ENCODE measurements around the gene CSNK1D. TPM values are rescaled to one million over a fixed set of nuclear protein-coding genes. Genes with fewer than 3 reads are reported as not detected.

CSNK1D gene
- total and polyA plus RNA-seq, 2 experiments from 2014 or later, result 55.3 to 66.4 TPM

DNA sequence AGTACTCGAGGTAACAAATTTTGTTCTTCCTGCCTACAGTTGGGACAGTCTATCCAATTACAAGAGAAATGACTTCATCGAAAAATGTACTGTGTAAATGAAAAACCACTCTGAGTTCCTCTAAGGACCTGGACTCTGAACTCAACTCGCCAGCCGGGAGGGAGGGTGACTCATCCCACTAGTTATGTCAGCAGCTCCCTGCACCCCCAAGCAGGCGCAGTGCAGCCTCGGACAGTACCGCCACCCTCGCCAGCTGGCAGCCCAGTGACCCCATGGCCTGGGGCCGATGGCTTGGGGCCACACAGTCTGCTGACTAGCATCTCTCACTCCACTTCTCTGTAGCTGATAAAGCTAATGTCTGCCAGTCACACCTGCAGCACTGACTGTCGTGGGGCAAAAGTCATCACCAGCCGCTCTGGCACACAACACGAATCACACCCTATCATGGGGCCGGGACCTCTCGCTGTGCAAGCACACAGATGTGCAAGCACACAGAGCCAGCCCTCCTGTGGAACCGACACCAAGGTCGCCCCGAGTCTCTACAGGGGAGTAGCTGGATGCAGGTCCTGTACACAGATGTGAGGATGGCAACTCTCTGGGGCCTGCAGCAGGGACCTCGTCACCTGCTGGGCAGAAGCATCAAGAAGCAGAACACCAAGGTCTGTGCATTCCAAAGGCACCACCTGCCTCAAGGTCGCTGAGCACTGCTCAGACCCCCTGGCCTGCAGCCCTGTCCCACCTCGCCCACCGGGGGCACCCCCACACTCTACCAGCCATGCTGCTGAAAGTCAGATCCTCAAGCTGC lies 5.7 kb downstream of the CSNK1D start:
- Mint-ChIP-seq H3K4me1 (peaks cover 35% of the 10 kb centered on the region), H3K9me3 (peaks cover 2% of the 10 kb centered on the region; the same call in 2 of the 3 replicates), H3K27me3 (ENCODE audit: insufficient read depth, low read depth, poor library complexity) (peaks cover 4% of the 10 kb centered on the region), H3K27ac (no peak overlapping the region; the same call in 1 of the 2 replicates), H3K4me3 (no peak overlapping the region), H3K36me3 (ENCODE audit: low read depth) (peaks cover 86% of the 10 kb centered on the region)
- H2AFZ ChIP-seq, result no peak overlapping the region
- no peaks in the 10 kb centered on the region for H3F3A ChIP-seq (replicated peaks; ENCODE audit: low read depth)
- H4K20me1 ChIP-seq (replicated peaks; ENCODE audit: insufficient read depth), result peaks cover 91% of the 10 kb centered on the region
- H3K36me3 ChIP-seq (ENCODE audit: insufficient read depth), result peaks cover 26% of the 10 kb centered on the region
- peak; percentile 18 for ATAC-seq
- no peaks in the 10 kb centered on the region for H3K27me3 ChIP-seq (ENCODE audit: insufficient read depth)
- H3K4me3 ChIP-seq, result no peak overlapping the region
- H3K4me2 ChIP-seq, result no peak overlapping the region
- no peaks in the 10 kb centered on the region for H3K9me2 ChIP-seq (ENCODE audit: insufficient read depth)
- H3K79me2 ChIP-seq (replicated peaks; ENCODE audit: insufficient read depth), result peaks cover 99% of the 10 kb centered on the region
- H3K27ac ChIP-seq (ENCODE audit: low read depth), result no peak overlapping the region
- no peak for DNase-seq (ENCODE audit: low spot score)
- peaks cover 9% of the 10 kb centered on the region for H3K4me1 ChIP-seq (ENCODE audit: insufficient read depth)
- TF ChIP-seq, protein P1, sequence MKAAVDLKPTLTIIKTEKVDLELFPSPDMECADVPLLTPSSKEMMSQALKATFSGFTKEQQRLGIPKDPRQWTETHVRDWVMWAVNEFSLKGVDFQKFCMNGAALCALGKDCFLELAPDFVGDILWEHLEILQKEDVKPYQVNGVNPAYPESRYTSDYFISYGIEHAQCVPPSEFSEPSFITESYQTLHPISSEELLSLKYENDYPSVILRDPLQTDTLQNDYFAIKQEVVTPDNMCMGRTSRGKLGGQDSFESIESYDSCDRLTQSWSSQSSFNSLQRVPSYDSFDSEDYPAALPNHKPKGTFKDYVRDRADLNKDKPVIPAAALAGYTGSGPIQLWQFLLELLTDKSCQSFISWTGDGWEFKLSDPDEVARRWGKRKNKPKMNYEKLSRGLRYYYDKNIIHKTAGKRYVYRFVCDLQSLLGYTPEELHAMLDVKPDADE (IDR thresholded peaks at IDR 0.05), result no peak
- TF ChIP-seq, protein P2, sequence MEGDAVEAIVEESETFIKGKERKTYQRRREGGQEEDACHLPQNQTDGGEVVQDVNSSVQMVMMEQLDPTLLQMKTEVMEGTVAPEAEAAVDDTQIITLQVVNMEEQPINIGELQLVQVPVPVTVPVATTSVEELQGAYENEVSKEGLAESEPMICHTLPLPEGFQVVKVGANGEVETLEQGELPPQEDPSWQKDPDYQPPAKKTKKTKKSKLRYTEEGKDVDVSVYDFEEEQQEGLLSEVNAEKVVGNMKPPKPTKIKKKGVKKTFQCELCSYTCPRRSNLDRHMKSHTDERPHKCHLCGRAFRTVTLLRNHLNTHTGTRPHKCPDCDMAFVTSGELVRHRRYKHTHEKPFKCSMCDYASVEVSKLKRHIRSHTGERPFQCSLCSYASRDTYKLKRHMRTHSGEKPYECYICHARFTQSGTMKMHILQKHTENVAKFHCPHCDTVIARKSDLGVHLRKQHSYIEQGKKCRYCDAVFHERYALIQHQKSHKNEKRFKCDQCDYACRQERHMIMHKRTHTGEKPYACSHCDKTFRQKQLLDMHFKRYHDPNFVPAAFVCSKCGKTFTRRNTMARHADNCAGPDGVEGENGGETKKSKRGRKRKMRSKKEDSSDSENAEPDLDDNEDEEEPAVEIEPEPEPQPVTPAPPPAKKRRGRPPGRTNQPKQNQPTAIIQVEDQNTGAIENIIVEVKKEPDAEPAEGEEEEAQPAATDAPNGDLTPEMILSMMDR (conservative IDR thresholded peaks at IDR 0.05; ENCODE audit: low read depth in 2 of 2), result 0 out of 4 replicates have a peak, but pooled peaks have one; percentile 6 to 12
- TF ChIP-seq NANOG (IDR thresholded peaks at IDR 0.05; ENCODE audit: borderline replicate concordance) (no peak), STAT1 (IDR thresholded peaks at IDR 0.05; ENCODE audit: unreplicated experiment) (no peak)

DNA sequence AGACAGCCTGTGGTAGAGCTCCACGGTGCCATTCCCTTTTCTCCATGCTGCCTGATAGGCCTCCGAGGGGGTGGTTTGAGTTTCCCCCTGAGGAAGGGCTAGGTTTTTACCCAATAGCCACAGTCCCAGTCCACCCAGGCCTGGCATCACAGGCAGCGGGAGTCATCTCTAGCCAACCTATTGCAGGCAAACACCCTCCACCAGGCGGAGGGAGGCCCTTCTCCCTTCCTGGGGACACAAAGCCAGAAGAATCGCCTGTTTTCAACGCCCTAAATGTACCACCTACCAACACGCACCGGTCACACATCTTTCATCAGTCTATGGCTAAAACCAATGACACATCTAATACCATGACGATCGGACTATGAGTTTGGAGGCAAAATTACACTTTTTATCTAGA lies 7.4 kb downstream of the CSNK1D start:
- peaks cover 98% of the 10 kb centered on the region for H3K79me2 ChIP-seq (replicated peaks; ENCODE audit: insufficient read depth)
- TF ChIP-seq EZH2phosphoT487 (IDR thresholded peaks at IDR 0.05; ENCODE audit: unreplicated experiment) (no peak), ZNF331 (CRISPR knock-in tag; IDR thresholded peaks at IDR 0.05; ENCODE audit: low read depth) (no peak), ZNF114 (CRISPR knock-in tag; IDR thresholded peaks at IDR 0.05) (no peak), NANOG (IDR thresholded peaks at IDR 0.05; ENCODE audit: borderline replicate concordance) (no peak), POLR2AphosphoS5 (IDR thresholded peaks at IDR 0.05; ENCODE audit: low read depth) (no peak), STAT1 (IDR thresholded peaks at IDR 0.05; ENCODE audit: unreplicated experiment) (no peak), EZH2 (IDR thresholded peaks at IDR 0.05; ENCODE audit: low read depth, unreplicated experiment) (no peak)
- TF ChIP-seq, protein P3, sequence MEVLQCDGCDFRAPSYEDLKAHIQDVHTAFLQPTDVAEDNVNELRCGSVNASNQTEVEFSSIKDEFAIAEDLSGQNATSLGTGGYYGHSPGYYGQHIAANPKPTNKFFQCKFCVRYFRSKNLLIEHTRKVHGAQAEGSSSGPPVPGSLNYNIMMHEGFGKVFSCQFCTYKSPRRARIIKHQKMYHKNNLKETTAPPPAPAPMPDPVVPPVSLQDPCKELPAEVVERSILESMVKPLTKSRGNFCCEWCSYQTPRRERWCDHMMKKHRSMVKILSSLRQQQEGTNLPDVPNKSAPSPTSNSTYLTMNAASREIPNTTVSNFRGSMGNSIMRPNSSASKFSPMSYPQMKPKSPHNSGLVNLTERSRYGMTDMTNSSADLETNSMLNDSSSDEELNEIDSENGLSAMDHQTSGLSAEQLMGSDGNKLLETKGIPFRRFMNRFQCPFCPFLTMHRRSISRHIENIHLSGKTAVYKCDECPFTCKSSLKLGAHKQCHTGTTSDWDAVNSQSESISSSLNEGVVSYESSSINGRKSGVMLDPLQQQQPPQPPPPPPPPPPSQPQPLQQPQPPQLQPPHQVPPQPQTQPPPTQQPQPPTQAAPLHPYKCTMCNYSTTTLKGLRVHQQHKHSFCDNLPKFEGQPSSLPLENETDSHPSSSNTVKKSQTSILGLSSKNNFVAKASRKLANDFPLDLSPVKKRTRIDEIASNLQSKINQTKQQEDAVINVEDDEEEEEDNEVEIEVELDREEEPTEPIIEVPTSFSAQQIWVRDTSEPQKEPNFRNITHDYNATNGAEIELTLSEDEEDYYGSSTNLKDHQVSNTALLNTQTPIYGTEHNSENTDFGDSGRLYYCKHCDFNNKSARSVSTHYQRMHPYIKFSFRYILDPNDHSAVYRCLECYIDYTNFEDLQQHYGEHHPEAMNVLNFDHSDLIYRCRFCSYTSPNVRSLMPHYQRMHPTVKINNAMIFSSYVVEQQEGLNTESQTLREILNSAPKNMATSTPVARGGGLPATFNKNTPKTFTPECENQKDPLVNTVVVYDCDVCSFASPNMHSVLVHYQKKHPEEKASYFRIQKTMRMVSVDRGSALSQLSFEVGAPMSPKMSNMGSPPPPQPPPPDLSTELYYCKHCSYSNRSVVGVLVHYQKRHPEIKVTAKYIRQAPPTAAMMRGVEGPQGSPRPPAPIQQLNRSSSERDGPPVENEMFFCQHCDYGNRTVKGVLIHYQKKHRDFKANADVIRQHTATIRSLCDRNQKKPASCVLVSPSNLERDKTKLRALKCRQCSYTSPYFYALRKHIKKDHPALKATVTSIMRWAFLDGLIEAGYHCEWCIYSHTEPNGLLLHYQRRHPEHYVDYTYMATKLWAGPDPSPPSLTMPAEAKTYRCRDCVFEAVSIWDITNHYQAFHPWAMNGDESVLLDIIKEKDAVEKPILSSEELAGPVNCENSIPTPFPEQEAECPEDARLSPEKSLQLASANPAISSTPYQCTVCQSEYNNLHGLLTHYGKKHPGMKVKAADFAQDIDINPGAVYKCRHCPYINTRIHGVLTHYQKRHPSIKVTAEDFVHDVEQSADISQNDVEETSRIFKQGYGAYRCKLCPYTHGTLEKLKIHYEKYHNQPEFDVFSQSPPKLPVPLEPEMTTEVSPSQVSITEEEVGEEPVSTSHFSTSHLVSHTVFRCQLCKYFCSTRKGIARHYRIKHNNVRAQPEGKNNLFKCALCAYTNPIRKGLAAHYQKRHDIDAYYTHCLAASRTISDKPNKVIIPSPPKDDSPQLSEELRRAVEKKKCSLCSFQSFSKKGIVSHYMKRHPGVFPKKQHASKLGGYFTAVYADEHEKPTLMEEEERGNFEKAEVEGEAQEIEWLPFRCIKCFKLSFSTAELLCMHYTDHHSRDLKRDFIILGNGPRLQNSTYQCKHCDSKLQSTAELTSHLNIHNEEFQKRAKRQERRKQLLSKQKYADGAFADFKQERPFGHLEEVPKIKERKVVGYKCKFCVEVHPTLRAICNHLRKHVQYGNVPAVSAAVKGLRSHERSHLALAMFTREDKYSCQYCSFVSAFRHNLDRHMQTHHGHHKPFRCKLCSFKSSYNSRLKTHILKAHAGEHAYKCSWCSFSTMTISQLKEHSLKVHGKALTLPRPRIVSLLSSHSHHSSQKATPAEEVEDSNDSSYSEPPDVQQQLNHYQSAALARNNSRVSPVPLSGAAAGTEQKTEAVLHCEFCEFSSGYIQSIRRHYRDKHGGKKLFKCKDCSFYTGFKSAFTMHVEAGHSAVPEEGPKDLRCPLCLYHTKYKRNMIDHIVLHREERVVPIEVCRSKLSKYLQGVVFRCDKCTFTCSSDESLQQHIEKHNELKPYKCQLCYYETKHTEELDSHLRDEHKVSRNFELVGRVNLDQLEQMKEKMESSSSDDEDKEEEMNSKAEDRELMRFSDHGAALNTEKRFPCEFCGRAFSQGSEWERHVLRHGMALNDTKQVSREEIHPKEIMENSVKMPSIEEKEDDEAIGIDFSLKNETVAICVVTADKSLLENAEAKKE (CRISPR knock-in tag; IDR thresholded peaks at IDR 0.05), result no peak
- TF ChIP-seq, protein P1 (IDR thresholded peaks at IDR 0.05), result no peak

More for the DNA sequence above, 7.4 kb downstream of the CSNK1D start:
- H2AFZ ChIP-seq, result no peak overlapping the region
- Mint-ChIP-seq H3K27ac (no peak overlapping the region), H3K36me3 (ENCODE audit: low read depth) (peaks cover 88% of the 10 kb centered on the region), H3K9me3 (peaks cover 2% of the 10 kb centered on the region; the same call in 2 of the 3 replicates), H3K4me3 (no peak overlapping the region), H3K27me3 (ENCODE audit: insufficient read depth, low read depth, poor library complexity) (no peaks in the 10 kb centered on the region), H3K4me1 (peaks cover 26% of the 10 kb centered on the region)
- no peaks in the 10 kb centered on the region for H3K27me3 ChIP-seq (ENCODE audit: insufficient read depth)
- H3K9me2 ChIP-seq (ENCODE audit: insufficient read depth), result no peaks in the 10 kb centered on the region
- H3F3A ChIP-seq (replicated peaks; ENCODE audit: low read depth), result peaks cover 4% of the 10 kb centered on the region; the same call in 1 of the 2 replicates
- H3K27ac ChIP-seq (ENCODE audit: low read depth), result no peak overlapping the region
- H4K20me1 ChIP-seq (replicated peaks; ENCODE audit: insufficient read depth), result peaks cover 89% of the 10 kb centered on the region
- no peak overlapping the region for H3K4me3 ChIP-seq
- H3K36me3 ChIP-seq (ENCODE audit: insufficient read depth), result peaks cover 42% of the 10 kb centered on the region
- ATAC-seq (no peak), DNase-seq (ENCODE audit: low spot score) (no peak)
- no peak overlapping the region for H3K4me2 ChIP-seq
- peaks cover 1% of the 10 kb centered on the region for H3K4me1 ChIP-seq (ENCODE audit: insufficient read depth)
